HT-29 (cell line): Measurements from ENCODE around the gene GNG7. TPM values are rescaled to one million over a fixed set of nuclear protein-coding genes. Genes with fewer than 3 reads are reported as not detected.
"Not testable (repeated sequence)": the region's sequence is repeated elsewhere in the genome, so short reads cannot be mapped to it uniquely, and the experiment has no call there.

Experiments
- DNase-seq: peaks from one replicate; pipeline ENCODE4 v3.0.0-alpha.2; 2015; ENCODE audit warnings: low spot score
- total RNA-seq: library from RNA; depleted of rRNA; stranded (reverse); fragments of >200 nt; shearing (Covaris generic); gene quantifications from 2 replicates; pipeline ENCODE4 v1.2.3, GENCODE V29; 2014

Gene GNG7
- total RNA-seq, 1 experiment from 2014 or later = 0.23 TPM

DNA sequence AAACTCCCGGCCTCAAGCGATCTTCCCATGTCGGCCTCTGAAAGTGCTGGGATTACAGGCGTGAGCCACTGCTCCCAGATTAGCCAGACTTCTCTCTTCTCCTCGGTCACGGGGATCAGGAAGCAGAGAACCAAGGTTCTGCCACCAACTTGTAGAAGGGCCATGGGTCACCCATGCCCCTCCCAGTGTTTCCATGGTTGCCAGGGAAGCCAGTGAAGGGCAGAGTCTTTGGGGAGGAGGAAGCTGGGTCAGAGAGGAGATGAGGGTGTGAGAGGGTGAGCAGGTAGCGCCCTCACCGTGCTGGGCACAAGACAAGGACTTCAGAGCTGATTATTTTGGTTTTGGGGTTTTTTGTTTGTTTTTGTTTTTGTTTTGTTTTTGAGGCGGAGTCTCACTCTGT lies 77.1 kb downstream of the GNG7 start:
- peak; percentile 74 for DNase-seq

GRCh38 chr19:2624537-2625091 lies 77.9 kb downstream of the GNG7 start:
- peak; percentile 49 for DNase-seq

DNA sequence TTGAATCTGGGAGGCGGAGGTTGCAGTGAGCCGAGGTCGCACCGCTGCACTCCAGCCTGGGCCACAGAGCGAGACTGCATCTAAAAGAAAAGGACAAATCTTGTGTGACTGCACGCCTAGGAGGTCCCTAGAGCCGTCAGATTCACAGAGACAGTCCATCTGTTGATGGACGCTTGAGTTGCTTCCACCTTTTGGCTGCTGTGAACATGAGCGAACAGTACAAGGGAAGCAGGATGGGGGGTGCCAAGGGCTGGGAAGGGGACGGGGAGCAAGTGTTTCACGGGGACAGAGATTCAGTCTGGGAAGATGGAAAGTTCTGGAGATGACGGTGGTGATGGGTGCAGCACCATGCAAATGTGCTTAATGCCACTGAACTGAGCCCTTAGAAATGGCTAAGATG lies 78.7 kb downstream of the GNG7 start:
- DNase-seq = no peak

DNA sequence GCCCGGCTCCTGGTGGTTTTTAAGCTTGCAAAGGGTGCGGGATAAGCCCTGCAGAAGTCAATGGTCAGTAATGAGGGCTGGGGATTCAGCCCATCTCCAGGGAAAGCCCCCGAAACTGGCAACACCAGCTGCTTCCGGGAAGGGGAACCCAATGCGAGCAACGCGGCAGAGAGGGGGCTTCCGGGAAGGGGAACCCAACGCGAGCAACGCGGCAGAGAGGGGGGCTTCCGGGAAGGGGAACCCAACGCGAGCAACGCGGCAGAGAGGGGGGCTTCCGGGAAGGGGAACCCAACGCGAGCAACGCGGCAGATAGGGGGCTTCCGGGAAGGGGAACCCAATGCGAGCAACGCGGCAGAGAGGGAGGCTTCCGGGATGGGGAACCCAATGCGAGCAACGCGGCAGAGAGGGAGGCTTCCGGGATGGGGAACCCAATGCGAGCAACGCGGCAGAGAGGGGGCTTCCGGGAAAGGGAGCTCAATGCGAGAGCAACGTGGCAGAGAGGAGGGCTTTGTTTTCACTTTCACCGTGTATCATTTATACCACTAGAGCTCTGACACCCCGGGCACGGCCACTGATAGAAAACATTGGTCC lies 80.0 kb downstream of the GNG7 start:
- not testable (repeated sequence) for DNase-seq

DNA sequence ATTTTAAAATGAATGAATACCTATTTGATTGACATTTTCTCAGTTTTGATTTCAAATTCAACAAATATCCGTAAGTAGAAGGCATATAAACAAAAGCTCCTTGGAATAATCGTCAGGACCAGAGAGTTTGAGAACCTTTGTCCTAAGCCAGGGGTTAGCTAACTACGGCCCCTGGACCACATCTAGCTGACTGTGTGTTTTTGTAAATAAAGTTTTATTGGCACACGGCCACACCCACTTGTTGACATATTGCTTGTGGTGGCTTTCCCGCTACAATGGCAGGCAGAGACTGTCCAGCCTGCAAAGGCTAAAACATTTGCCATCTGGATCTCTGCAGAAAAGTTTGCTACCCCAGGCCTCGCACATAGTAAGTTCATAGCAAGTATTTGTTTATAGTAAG lies 83.4 kb downstream of the GNG7 start:
- peak; percentile 17 for DNase-seq

DNA sequence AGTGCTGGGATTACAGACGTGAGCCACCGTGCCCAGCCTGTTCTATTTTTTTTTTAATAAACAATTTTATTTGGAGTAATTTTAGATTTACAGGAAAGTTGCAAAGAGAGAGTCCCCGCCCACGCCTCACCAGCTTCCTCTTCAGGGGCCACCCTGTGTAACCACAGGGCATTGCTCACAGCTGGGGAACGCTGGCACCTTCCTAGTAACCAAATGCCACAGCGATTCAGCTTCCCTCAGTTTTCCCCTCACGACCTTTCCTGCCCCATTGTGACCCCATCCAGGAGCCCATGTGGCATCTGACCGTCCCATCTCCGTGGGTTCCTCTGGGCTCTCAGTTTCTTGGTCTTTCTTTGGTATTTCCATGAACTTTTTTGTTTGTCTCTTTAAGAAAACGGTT lies 83.9 kb downstream of the GNG7 start:
- peak; percentile 33 for DNase-seq

DNA sequence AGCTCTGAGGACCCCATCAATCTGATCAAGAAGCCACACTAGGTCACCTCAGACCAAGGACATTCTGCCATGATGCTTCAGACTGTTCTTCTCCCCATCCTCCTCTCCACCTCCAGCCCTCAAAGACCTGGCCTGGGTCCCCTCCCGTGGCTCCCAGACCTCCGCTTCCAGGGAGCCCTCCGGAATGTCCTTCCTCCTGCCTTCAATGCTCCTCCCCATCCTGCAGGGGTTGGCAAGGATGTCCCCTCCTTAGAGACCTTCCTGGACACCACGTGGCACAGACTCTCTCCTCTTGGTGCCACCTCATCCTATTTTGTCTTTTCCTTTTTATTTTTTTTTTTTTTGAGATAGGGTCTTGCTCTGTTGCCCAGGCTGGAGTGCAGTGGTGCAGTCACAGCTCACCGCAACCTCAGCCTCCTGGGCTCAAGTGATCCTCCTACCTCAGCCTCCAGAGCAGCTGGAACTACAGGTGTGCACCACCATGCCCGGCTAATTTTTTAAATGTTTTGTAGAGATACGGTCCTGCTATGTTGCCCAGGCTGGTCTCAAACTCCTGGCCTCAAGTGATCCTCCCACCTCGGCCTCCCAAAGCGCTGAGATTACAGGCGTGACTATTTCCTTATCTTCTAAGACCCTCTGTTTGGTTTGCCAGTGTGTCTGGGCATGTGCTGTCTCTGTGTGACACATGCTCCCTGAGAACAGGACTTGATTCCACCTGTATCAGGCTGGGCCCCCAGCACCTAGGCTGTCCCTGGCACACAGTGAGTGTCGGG lies 84.9 kb downstream of the GNG7 start:
- no peak for DNase-seq

GRCh38 chr19:2616741-2617392 lies 85.6 kb downstream of the GNG7 start:
- DNase-seq = no peak

GRCh38 chr19:2615782-2616181 lies 86.7 kb downstream of the GNG7 start:
- DNase-seq = no peak

DNA sequence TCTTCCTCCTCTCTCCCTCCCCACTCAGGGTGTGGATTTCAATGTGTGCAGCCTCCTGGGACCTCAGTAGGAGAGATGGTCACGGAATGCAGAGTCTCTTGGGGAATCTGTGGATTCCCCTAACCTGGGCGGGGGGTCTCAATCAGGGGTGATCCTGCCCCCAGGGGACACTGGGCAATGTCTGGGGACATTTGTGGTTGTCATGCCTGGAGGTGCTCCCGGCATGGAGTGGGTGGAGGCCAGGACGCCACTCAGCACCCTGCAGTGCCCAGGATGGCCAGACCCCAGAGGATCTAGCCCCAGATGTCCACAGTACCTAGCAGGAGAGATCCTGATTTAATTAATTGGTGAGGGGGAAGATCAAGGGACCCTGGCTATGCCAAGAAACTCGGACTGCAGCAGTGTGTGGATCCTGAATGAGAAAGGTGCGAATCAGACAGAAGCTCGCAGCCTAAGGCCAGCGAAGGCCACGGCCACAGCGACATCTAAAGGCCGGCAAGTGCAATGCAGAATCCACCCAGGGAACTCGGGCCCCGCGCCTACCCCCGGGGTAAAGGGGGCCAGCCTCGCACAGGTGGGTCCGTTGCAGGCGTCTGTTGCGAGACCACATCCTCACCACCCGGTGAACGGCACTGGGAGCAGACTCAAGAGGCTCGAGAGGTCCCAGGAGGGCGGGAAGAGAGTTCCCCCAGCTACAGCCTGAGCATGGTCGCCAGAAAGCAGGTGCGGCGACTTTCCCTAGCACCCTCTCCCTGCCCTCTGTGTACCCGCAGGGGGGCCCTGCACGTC lies 88.8 kb downstream of the GNG7 start:
- no peak for DNase-seq

DNA sequence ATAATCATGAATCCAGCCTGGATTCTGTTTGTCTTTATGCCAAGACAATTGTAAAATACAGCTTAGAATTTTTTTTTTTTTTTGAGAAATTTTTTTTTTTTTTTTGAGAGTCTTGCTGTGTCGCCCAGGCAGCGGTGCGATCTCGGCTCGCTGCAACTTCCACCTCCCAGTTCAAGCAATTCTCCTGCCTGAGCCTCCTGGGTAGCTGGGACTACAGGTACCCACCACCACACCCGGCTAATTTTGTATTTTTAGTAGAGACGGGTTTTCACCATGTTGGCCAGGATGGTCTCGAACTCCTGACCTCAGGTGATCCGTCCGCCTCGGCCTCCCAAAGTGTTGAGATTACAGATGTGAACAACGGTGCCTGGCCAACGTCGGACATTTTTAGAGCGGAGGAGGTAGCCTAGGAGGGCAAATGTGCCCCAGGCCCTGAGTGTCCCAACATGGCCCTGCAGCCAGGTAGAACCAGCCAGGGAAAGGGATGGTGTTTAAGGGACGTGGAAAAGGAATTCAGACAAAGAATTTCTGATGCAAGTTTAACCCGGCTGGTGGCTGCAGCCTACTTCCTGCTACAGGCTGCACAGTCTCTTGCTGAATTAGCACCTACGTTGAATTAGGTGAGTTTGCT lies 89.8 kb downstream of the GNG7 start:
- DNase-seq = no peak

DNA sequence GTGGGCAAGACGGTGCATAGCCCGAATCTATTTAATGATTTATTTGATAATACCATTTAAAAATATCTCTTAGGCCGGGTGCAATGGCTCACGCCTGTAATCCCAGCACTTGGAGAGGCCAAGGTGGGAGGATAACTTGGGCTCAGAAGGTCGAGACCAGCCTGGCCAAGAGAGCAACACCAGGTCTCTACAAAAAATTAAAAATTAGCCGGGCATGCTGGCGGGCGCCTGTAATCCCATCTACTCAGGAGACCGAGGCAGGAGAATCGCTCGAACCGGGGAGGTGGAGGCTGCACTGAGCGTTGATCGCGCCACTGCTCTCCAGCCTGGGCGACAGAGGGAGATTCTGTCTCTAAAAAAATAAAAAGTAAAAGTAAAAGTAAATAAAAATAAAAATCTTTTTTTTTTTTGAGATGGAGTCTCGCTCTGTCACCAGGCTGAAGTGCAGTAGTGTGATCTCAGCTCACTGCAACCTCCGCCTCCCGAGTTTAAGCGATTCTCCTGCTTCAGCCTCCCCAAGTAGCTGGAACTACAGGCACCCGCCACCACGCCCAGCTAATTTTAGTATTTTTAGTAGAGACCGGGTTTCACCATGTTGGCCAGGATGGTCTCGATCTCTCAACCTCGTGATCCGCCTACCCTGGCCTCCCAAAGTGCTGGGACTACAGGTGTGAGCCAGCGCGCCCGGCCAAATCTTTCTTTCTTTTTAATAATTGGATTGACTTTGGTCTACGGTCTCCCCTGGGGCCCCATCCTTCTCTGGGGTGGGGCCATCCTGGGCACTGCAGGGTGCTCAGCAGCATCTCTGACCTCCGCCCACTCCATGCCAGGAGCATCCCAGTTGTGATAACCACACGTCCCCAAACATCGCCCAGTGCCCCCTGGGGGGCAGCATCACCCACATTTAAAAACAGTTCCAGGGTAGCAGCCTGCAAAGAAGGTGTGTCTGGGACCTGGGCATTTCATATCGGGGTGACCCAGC lies 90.7 kb downstream of the GNG7 start:
- no peak for DNase-seq

GRCh38 chr19:2610637-2611482 lies 91.6 kb downstream of the GNG7 start:
- DNase-seq = peak; percentile 83

- no peak for DNase-seq
Measured at GRCh38 chr19:2609389-2610116, 92.9 kb downstream of the GNG7 start.

- not testable (repeated sequence) for DNase-seq
Measured at GRCh38 chr19:2609034-2609388, 93.5 kb downstream of the GNG7 start.

- no peak for DNase-seq
Measured at GRCh38 chr19:2608602-2608922, 93.9 kb downstream of the GNG7 start.

DNA sequence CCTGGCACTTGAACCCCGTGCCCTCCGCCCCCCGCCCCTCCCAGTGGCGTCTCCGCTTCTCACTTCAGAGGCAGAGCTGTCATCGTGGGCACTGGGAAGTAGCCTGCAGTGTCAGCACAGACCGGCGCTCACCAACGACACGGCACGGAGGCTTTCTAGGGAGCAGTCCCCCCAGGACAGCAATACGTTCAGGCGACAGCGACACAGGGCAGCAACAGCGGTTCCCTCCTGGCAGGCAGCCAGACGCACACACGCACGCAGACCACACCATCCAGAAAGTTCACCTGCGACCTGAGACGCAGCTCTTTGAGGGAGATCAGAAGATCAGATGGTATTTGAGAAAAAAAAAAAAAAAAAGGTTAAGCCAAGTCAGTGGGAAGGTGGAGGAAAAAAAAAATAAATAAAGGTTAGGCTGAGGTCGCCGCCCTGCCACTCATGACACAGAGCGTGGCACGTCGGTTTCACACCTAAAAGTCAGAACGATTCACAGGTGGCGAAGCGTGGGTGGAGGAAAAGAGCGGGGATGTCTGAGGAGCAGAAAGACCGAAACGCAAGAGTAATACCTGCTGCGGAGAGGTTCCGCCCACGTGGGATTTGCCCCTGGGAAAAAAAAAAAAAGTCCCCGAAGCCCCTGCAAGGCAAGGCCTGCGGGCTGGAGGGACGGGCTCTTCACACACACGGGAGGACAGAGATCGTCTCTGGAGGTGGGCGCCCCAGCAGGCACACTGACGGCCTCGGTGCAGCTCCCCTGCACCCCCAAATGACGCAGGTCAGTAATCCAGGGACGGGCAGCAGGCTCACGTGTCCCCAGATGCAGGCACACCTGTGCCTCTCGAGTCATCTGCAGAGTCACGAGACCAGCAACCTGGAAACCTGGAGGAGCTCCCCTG lies 94.5 kb downstream of the GNG7 start:
- no peak for DNase-seq

DNA sequence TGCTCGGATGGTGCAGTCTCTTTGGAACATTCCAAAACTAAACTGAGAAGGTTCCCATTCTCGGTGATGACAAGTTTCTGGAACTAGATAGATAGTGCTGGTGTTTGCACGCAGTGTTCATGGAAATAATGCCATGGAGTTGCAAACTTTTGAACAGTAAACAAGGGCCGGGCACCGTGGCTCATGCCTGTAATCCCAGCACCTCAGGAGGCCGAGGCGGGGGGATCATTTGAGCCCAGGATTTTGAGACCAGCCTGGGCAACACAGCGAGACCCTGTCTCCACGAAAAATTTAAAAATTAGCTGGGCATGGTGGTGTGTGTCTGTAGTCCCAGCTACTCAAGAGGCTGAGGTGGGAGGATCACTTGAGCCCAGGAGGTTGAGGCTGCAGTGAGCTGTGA lies 95.7 kb downstream of the GNG7 start:
- DNase-seq = not testable (repeated sequence)
